GM04503 (cell line): Measurements from ENCODE around the gene C8A.
A peak's percentile ranks its signal among the peaks of the same experiment; 100 is the strongest.

ENCODE experiments used
- DNase-seq: peaks from one replicate; pipeline ENCODE4 v3.0.0-alpha.2; 2012; ENCODE audit warnings: low read depth

Gene C8A

DNA sequence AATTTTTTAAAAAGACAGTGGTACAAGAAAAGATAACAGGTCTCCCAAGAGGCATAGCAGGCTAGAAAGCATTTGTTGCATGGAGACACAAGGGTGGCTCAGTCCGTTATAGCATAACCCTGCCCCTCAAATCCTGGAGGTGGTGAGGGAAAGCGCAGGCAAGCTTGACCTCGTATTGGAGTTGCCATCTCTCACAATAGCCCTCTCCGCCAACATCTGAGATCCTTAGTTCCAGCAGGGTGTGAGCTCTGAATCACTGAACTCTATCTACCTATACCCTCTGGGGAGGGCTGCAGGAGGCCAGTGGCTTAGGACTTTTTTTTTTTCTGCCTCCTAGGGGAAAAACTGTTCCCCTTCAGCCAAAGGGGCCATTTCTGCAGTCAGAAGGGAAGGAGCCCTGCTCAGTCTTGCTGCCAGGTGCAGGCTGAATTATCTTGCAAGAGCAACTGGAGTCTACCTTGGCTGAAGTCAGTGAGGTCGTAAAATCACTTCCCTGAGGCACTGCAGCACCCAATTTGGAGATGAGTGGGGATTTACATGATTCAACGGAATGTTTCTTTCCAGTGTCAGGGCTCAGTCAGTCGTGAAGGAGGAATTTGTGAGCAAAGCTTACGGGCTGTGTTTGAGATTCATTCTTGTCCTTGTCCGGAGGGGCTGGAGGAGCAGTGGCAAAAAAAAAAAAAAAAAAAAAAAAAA, 17.2 kb upstream of the C8A start:
- no peak for DNase-seq

DNA sequence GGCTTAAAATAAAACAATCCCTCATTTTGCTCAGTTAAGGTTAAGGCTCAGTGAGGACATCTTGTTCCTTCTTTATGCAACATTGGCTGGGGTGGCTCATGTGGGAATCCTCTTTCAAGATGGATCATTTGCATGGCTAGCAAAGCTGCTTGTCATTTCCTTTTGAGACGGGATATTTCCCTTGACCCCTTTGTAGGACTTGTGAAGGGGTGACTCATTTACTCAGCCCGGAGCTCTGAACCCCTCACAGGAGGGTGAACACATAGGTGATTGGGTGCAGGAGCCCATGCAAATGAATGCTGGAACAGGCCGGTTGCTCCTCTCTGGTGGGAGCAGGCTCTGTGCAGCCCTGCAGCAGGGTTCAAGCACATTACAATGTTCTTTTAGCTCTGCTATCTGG, 15.8 kb upstream of the C8A start:
- no peak for DNase-seq

DNA sequence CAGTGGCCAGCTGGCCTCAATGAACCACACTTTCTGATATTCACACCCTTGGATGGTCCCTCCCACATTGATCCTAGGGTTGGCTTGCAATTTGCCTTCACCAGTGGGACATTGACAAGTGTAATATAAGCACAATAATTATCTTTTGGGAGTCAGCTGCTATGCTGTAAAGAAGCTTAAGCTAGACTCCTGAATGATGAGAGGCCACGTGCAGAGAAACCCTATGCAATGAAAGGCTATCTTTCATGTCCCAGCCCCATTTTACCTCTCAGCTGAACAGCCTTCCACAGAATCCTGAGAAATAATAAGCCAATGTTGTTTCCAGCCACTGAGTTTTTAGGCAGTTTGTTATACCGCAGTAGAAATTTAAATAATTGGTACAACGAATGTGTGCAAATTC, 11.1 kb upstream of the C8A start:
- no peak for DNase-seq

DNA sequence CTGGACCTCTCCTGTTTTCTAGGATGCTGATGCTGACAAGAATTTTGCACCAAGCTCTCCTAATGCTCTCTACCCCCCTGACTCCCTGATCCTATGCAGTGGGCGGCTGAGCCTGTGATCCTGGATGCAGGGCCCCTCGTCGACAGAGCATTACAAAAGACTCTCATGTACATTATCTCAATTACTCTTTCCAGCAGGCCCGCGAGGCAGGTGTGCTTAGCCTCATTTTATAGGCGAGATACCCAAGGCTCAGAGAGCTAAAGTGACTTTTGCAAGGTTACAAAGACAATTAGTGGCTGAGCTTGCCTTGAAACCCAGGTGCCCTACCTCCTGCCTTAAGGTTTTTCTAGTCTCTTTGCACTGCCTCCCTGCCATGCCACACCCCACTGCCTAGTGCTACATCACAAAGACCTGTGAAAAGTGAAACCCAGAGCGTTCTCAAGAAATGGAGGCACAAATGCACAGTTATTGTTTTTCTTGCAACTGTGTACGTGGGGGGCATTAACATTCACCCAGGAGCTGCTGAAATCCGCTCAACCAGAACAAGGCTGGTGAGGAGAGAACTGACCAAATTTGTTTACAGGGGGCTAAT, 10.0 kb upstream of the C8A start:
- no peak for DNase-seq

DNA sequence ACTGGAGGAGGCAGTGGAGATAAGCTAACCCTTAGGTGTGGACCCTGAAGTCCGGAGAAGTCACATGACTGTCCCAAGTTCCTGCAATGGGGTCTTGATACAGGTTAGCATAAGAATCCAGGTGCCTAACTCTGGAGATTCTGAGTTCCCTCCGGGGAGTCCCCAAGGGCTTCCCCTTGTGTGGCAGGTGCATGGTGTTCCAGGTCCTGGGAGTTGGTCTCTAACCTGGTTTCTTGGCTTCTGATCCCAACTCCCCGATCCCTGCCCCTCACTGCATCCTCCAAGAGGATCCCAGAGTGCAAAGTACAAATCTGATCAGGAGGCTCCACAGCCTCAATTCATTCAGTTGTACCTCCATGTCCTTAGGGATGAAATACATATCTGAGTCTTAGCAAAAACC, 9.3 kb upstream of the C8A start:
- no peak for DNase-seq

DNA sequence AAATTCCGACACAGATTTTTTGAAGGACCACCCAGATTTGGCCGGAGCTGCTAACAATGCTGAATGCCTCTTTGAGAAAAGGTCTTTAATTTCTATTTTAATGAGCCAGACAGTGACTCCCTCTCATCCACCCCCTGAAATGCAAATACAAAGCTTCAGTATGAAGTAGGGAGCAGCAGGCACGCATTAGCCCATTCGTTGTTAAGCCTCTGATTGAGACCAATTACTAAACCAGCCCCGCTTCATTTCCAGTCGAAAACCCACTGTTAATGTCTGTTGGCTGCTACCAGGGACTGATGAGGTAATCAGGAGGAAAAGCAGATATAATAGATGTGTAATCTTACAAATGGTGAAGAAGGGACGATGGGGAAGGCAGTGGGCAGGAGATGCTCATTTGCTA, 4.8 kb upstream of the C8A start:
- no peak for DNase-seq

DNA sequence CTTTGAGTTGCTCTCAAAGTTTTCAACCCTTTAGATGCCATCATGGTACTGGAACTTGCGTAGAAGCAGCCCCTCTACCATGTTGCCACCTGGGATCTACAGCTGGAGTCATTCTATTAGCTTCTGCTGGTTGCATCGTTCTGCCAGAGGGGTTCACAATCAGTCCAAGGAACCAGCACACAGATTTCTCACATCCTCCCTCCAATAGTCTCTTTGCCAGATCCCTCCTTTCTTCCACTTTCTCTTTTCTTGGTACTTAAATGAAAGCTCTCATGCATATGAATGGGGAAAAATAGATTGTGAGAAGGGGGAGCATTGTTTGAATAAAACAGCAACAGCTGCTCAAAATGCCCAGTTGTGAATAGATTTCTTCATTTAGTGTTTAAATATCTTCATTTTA, 4.2 kb upstream of the C8A start:
- no peak for DNase-seq

DNA sequence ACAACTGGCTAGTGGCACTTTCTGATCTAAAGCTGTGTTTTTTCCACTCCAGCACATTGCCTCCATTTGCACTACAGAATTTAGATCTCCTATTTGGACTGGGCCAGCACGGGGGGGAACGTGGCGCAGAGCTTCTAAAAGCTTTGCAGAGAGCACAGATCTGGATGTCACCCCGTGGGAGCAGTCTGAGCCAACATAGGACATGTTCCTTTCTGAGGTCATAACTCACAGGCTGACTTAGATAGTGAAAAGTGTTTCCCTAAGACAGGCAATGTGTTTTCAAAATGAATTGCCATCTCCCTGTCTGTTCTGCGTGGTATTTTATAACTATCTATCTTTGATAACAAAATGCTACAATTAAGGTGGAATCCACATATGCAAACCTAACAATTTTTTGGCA, 3.7 kb upstream of the C8A start:
- DNase-seq, result no peak

DNA sequence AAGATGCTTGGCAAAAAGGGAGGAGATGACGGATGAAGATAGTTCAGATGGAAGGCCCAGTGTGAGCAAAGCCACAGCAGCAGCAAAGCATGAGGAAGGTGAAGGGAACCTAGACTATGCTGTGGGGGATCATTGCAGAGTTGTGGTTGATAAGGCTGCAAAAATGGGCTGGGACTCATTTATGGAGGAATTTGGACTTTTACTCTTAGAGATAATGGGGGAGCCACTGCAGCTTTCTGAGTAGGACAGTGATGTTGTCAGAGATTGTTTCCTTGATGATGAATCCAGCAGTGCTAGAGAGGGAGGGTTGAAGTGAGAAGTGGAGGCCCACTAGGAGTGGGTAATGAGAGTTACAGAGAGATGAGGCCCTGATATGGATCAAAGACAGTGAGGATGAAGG, 2.1 kb upstream of the C8A start:
- DNase-seq, result no peak

DNA sequence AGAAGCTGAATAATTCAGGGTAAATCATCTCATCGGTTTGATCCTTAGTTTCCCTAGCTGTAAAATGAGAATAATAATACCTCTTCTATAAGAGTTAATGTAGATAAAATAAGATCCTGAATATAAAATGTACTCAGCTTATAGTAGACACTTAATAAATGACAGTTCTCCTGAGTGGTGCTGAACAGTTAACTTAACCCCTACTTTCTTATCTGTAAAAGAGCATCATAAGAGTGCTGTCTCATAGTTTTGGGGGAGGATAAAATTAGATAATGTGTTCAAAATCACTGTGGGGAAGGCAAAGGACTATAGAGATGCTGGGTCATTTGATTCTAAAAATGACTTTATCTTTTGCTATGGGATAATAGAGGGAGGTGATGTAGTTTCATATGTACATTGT, 593 bp downstream of the C8A start:
- no peak for DNase-seq

DNA sequence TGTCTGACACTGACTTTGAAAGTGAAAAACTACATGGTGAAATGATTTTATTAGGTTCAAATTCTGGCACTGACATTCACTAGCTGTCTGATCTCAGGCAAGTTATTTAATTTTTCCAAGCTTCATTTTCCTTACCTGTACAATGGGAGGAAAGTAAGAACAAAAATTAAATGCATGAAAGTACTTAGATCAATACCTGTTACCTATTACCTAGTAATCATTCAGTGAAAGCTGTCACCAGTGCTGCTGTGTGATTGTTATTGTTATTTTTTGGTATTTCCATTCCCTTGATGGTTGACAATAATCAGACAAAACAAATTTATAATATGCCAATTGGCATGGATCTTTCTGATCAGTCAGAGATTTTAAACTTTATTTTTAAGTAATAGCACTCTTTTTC, 1.6 kb downstream of the C8A start:
- no peak for DNase-seq

DNA sequence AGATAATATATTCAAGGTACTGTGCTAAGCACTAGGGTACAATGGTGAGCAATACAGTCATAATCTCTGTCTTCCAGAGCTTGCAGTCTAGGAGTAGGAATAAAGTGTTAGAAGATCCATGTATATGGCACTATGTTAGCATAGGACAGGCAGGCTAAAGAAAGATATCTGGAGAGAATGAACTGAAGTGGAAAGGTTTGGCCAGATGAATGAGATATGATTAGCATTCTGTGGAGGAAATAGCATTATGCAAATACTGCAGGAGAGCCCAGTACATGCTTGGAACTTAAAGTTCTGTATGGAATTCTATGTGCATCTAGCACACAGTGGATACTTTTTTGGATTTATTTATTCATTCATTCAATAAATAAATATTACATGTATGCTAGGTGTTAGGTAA, 4.7 kb downstream of the C8A start:
- DNase-seq, result no peak

DNA sequence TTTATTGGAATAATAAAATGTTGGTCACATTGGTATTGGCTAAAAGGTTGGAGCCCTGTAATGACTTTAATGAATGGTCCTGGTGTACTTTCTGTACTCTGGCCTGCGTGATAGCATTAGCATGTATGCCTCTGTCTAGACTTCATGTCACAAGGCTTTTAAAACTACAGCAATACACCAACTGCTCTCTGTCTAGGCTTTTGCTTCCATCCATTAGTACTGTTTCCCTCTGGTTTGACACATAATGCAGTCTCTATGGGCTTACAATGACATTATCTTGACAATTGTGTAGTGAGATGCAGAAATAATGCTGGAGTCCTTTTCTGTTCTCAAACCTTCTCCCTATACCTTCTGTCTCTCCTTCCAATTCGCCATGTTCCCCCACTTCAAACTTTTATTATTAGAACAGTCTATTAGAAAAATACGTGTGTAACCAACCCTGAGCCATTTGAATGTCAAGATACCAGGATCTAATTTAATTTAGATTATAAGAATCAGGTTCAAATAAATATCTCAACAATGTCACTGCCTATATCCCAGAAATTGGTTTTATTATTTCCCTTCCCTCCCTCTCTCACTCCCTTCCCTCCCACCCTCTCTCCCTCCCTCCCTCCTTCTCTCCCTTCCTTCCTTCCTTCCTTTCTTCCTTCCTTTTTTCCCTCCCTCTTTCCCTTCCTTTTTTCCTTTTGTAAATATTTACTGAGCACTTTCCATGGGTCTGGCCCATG, 8.8 kb downstream of the C8A start:
- DNase-seq, result no peak

DNA sequence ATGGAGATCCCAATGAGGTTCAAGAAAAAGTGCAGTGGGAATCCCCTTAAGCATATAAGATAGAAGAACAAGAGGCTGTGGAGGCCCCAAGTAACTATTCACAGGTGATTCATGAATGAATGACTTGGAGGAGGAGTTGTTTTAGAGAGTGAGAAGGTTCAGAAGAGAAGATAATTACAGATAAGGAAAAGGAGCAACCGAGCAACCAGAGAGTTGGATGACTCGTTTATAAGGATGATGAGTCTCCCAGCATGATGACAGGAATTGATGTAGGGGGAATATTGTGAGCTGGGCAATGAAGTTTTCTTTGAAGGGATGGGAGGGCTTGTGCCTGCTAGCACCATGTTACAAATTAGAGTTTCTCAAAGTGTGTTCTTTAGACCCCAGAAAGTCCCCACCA, 9.8 kb downstream of the C8A start:
- no peak for DNase-seq

DNA sequence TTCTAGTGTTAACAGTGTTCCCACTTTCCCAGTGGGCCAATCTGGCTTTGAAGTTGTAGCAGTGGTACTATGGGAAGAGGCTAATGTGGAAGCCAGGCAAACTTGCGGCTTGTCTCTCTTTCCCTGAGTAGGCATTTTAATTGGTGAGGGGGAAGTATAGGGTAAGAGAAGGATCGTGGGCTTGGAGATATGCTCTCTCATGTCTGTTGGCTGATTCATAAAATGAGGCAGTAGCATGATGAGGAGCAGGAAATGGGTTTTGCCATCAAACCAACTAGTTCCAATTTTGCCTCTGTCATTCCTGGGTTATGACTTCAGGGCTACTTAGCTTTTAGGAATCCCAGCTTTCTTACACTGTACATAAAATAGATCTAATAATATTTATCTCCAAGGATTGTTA, 12.1 kb downstream of the C8A start:
- DNase-seq, result peak; percentile 86

DNA sequence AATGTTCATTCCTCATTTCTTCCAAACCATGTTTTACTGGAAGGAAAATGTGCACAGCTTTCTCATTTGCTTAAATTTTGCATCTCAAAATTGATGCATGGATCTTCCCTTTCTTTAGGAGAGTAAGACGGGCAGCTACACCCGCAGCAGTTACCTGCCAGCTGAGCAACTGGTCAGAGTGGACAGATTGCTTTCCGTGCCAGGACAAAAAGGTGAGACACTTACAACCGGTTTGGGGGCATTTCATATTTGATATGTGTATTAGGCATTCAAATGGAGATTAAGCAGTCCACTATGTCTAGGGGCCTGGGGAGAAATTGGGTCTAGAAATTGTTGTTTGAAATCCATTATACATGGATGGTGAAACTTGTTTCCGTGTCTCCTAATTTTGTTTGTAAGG, 12.9 kb downstream of the C8A start:
- no peak for DNase-seq

DNA sequence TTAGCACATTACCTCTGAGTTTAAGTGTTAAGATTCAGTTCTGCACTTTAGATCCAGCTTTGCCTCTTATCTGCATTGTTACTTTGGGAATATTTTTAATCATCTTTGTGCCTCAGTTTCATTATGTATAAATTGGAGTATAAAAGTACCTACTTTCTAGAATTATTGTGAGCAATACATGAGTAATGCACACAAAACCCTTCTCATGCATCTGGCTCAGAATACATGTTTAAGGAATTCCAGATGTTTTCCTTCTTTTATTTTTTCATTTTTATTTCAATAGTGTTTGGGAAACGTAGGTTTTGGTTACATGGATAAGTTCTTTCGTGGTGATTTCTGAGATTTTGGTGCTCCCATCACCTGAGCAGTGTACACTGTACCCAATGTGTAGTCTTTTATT, 14.2 kb downstream of the C8A start:
- no peak for DNase-seq

DNA sequence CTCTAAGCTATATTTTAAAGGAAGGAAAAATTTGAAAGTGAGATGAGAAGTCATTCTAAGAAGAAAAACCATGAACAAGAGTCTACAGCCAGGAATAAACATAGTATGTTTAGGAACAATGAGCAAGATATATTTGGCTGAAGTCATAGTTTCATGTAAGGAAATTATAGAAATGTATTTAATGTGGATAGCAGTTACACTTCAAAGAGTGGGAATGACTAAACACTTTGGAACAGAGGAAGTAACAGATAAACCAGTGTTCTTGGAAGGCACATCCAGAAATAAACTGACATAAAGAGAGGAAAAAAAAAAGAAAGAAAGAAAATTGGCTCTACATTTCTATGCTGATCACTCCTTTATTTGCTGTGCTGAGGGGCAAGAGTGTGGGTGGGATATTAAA, 18.0 kb downstream of the C8A start:
- DNase-seq, result no peak

DNA sequence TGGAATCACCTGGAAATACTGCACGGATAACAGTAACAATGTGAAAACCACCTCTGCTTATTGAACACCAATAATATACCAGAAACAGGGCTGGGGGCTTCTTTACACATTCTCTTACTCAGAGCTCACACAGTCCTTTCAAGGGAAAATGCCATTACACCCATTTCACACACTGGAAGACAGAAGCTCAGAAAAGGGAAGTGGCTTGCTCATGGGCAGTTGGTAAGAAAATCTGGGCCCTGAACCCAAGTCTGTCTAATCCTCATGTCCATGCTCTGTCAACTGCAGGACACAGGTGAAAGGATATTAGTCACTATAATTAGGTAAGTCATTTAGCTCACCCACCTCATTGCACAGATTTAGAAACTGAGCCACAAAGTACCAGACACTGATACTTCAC, 18.6 kb downstream of the C8A start:
- no peak for DNase-seq

DNA sequence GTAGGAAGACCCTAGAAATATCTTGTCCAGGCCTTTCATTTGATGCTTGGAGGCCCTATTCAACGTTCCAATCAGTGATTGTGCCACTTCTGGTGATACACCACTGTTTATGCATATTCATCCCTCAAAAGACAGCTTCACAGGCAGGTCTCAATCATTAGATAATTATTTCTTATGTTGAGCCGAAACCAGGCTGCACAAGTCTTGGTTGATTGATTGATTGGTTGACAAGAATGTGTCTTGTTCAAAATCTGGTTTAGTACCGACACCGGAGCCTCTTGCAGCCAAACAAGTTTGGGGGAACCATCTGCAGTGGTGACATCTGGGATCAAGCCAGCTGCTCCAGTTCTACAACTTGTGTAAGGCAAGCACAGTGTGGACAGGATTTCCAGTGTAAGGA, 20.1 kb downstream of the C8A start:
- no peak for DNase-seq

DNA sequence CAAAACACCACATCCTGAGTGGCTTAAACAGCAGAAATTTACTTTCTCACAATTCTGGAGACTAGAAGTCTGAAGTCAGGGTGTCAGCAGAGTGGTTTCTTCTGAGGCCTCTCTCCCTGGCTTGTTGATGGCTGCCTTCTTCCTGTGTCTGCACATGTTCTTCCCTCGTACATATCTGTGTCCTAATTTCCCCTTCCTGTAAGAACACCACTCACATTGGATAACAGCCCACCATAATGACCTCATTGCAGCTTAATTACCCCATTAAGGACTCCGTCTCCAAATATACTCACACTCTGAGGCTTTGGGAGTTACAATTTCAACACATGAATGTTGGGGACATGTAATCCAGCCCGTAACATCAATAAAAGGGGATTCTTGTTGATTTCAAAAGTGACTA, 23.4 kb downstream of the C8A start:
- peak; percentile 25 for DNase-seq

DNA sequence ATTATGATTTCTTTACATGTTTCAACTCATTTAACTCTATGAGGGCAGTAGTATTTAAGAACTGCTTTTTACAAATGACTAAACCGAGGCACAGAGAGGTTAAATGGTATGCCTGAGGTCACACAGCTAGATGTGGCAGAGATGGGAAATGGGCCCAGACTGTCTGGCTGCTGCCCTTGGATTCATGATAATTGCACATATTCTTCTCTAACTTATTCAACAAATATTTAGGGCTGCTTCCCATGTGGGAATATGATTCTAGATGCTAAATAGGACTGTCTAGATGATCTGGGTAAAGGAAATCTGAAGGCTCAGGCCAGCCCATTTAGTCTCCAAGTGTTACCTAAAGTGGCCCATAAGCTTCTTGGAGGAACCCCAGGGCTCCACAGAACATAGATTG, 26.2 kb downstream of the C8A start:
- DNase-seq, result no peak

DNA sequence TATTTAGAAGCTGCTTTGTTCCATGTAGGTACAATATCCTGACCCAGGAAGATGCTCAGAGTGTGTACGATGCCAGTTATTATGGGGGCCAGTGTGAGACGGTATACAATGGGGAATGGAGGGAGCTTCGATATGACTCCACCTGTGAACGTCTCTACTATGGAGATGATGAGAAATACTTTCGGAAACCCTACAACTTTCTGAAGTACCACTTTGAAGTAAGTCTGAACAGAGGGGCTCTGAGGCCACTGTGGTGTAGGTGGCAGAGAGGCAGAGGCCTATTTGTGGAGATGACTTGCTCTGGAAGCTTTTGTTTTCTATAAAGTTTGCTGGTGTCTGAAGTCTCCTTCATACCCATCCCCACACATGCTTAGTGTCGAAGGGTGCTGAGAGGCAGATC, 26.8 kb downstream of the C8A start:
- no peak for DNase-seq

DNA sequence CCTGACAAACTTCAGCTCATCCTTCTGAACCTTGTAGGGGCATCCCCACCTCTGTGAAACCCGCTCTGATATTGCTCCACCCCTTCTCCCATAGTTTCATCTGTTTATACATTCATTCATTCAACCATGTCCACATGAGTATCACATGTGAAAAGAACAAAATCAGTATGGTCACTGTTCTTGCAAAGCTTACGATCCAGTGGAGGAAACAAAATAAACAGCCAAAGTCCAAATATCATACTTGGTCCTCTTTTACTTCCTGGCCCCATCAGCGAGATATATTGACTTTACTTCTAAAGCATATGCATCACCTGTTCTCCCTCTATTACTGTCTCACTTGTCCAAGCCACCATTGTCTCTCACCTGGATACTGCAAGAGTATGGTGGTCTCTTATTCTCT, 35.6 kb downstream of the C8A start:
- no peak for DNase-seq
